ENCODE data around the gene GRM1.

The GRM1 gene

GRCh38 chr6:146028252-146028795, 538 bp upstream of the GRM1 start:
- TF ChIP-seq CTCF (IDR thresholded peaks at IDR 0.05; ENCODE audit: low read depth, low read length, missing control alignments), result no peak
- DNase-seq (ENCODE audit: low read depth), result no peak
- no peak overlapping the region for H3K4me3 ChIP-seq (ENCODE audit: low read depth, low read length)

- no peak overlapping the region for H3K4me3 ChIP-seq (ENCODE audit: low read depth, low read length)
- no peak for TF ChIP-seq CTCF (IDR thresholded peaks at IDR 0.05; ENCODE audit: low read depth, low read length, missing control alignments)
- DNase-seq (ENCODE audit: low read depth), result no peak
Observed at GRCh38 chr6:146029573-146030184, 817 bp downstream of the GRM1 start.

GRCh38 chr6:146032387-146032786, 3.5 kb downstream of the GRM1 start:
- no peak overlapping the region for H3K4me3 ChIP-seq (ENCODE audit: low read depth, low read length)
- DNase-seq (ENCODE audit: low read depth), result no peak
- TF ChIP-seq CTCF (IDR thresholded peaks at IDR 0.05; ENCODE audit: low read depth, low read length, missing control alignments), result no peak

- no peak for DNase-seq (ENCODE audit: low read depth)
- no peak for TF ChIP-seq CTCF (IDR thresholded peaks at IDR 0.05; ENCODE audit: low read depth, low read length, missing control alignments)
- no peak overlapping the region for H3K4me3 ChIP-seq (ENCODE audit: low read depth, low read length)
Observed at GRCh38 chr6:146040360-146040759, 11.5 kb downstream of the GRM1 start.

GRCh38 chr6:146041282-146041681, 12.4 kb downstream of the GRM1 start:
- no peak for DNase-seq (ENCODE audit: low read depth)
- peak; percentile 39 for TF ChIP-seq CTCF (IDR thresholded peaks at IDR 0.05; ENCODE audit: low read depth, low read length, missing control alignments)
- H3K4me3 ChIP-seq (ENCODE audit: low read depth, low read length), result no peak overlapping the region

GRCh38 chr6:146047371-146047770, 18.5 kb downstream of the GRM1 start:
- no peak for TF ChIP-seq CTCF (IDR thresholded peaks at IDR 0.05; ENCODE audit: low read depth, low read length, missing control alignments)
- H3K4me3 ChIP-seq (ENCODE audit: low read depth, low read length), result no peak overlapping the region
- no peak for DNase-seq (ENCODE audit: low read depth)

- no peak for TF ChIP-seq CTCF (IDR thresholded peaks at IDR 0.05; ENCODE audit: low read depth, low read length, missing control alignments)
- no peak overlapping the region for H3K4me3 ChIP-seq (ENCODE audit: low read depth, low read length)
- no peak for DNase-seq (ENCODE audit: low read depth)
Observed at GRCh38 chr6:146050168-146050567, 21.3 kb downstream of the GRM1 start.

Measured in GM12864 (cell line).